ENCODE measurements around the gene SNRNP200. TPM values are rescaled to one million over a fixed set of nuclear protein-coding genes. Genes with fewer than 3 reads are reported as not detected.
"Not testable (repeated sequence)": the region's sequence is repeated elsewhere in the genome, so short reads cannot be mapped to it uniquely, and the experiment has no call there.

SNRNP200 gene
- polyA plus RNA-seq, 1 donor (not counting 4 experiments of a cell fraction or from before 2014, with no cell fraction given): 78.4 TPM

DNA sequence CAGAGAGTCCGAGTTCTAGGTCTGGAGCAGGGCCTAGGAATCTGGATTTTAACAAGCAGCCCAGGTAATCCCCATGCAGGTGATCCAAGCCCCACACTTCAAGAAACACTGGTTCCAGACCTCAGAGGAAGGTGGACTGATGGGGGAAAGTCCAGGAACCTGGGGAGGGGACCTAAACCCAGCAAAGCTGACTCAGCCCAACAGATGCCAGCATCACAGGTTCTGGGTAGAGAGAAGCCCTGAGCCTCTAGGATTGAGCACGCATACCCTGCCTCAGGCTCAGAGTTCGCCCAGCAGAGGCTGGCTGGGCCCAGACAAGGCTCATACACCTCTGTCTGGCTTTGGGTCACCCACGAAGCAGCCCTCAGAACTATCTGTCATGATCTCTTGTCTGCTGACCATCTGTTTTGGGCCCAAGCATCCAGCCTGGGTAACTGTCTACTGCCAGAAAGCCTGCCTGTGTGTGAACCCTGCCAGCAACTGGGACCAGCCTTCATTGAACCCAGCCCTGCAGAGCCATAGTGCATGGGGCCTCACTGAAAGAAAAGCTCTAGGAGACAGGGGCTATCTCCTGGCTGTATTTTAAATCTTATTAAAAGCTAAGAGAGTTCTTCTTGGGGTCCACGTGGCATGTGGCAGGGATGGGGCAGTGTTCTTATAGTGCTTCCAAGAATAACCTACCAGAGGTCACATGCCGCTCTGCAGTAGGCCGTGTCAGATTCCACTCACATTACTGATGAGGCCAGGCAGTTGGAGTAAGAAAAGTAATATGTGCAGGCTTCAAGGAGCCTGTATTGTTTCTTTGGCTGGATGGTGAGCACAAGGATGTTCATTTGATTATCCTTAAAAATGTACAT, 47.0 kb downstream of the SNRNP200 start:
- FAIRE-seq (no peak), DNase-seq (ENCODE audit: low read depth, low spot score) (no peak)
- H4K20me1 ChIP-seq (ENCODE audit: control insufficient read depth, extremely low read depth, insufficient read depth, low read length): peaks cover 8% of the 10 kb centered on the region
- peaks cover 45% of the 10 kb centered on the region for H3K79me2 ChIP-seq (ENCODE audit: control insufficient read depth, insufficient read depth, low read length)
- no peak overlapping the region for H3K4me3 ChIP-seq (ENCODE audit: control insufficient read depth in 2 of 3, extremely low read depth in 1 of 3, insufficient read depth in 2 of 3, low read depth in 1 of 3, low read length in 3 of 3)
- no peak overlapping the region for H3K27ac ChIP-seq (ENCODE audit: control insufficient read depth, insufficient read depth, low read length)
- peaks cover 22% of the 10 kb centered on the region for H3K4me1 ChIP-seq (ENCODE audit: control insufficient read depth, extremely low read depth, insufficient read depth, low read length)
- H3K27me3 ChIP-seq (ENCODE audit: control insufficient read depth, extremely low read depth, insufficient read depth, low read length): no peaks in the 10 kb centered on the region
- TF ChIP-seq, protein P1, sequence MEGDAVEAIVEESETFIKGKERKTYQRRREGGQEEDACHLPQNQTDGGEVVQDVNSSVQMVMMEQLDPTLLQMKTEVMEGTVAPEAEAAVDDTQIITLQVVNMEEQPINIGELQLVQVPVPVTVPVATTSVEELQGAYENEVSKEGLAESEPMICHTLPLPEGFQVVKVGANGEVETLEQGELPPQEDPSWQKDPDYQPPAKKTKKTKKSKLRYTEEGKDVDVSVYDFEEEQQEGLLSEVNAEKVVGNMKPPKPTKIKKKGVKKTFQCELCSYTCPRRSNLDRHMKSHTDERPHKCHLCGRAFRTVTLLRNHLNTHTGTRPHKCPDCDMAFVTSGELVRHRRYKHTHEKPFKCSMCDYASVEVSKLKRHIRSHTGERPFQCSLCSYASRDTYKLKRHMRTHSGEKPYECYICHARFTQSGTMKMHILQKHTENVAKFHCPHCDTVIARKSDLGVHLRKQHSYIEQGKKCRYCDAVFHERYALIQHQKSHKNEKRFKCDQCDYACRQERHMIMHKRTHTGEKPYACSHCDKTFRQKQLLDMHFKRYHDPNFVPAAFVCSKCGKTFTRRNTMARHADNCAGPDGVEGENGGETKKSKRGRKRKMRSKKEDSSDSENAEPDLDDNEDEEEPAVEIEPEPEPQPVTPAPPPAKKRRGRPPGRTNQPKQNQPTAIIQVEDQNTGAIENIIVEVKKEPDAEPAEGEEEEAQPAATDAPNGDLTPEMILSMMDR (optimal IDR thresholded peaks at IDR 0.05 in 1 of 3, IDR thresholded peaks at IDR 0.05 in 1 of 3, conservative IDR thresholded peaks at IDR 0.05 in 1 of 3; ENCODE audit: extremely low read depth in 1 of 3, insufficient read depth in 2 of 3, low read length in 3 of 3): no peak
- TF ChIP-seq EZH2 (IDR thresholded peaks at IDR 0.05; ENCODE audit: low read length): no peak
- H3K9ac ChIP-seq (ENCODE audit: control insufficient read depth, extremely low read depth, insufficient read depth, low read length): no peak overlapping the region
- no peak overlapping the region for H3K4me2 ChIP-seq (ENCODE audit: control insufficient read depth, extremely low read depth, insufficient read depth, low read depth, low read length)
- dilution Hi-C loops (cut with MboI; ENCODE audit: extremely low pct_ligation_motif_present, low sequenced_read_pairs): no loop called here
- no peaks in the 10 kb centered on the region for H3K9me3 ChIP-seq (ENCODE audit: control insufficient read depth, low read depth, low read length)
- peaks cover 27 to 30% of the 10 kb centered on the region in 2 experiments for H3K36me3 ChIP-seq (ENCODE audit: control insufficient read depth in 2 of 2, extremely low read depth in 1 of 2, insufficient read depth in 2 of 2, low read length in 2 of 2)
- no peak overlapping the region for H2AFZ ChIP-seq (ENCODE audit: control insufficient read depth, low read length)
- H3K9me1 ChIP-seq (ENCODE audit: control insufficient read depth, extremely low read depth, insufficient read depth, low read length): no peaks in the 10 kb centered on the region

DNA sequence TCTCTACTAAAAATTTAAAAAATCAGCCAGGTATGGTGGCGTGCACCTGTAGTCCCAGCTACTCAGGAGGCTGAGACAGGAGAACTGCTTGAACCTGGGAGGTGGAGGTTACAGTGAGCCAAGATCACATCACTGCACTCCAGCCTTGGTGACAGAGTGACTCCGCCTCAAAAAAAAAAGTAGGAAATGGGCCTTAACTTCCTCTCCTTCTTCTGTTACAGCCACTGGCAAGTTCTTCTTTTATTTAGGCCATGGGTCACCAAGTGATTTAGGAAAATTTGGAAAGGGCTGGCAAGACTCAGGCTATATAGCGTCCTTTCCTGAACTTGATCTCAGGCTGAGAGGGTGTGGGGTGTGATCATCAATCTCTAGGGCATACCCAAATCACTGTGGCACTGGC, 47.6 kb downstream of the SNRNP200 start:
- H3K27ac ChIP-seq (ENCODE audit: control insufficient read depth, insufficient read depth, low read length); dilution Hi-C loops (cut with MboI; ENCODE audit: extremely low pct_ligation_motif_present, low sequenced_read_pairs): not testable (repeated sequence)

More for the DNA sequence above, 47.6 kb downstream of the SNRNP200 start:
- FAIRE-seq; H4K20me1 ChIP-seq (ENCODE audit: control insufficient read depth, extremely low read depth, insufficient read depth, low read length); H3K9me3 ChIP-seq (ENCODE audit: control insufficient read depth, low read depth, low read length); H3K27me3 ChIP-seq (ENCODE audit: control insufficient read depth, extremely low read depth, insufficient read depth, low read length); H3K9me1 ChIP-seq (ENCODE audit: control insufficient read depth, extremely low read depth, insufficient read depth, low read length); H2AFZ ChIP-seq (ENCODE audit: control insufficient read depth, low read length); H3K4me3 ChIP-seq (ENCODE audit: control insufficient read depth in 2 of 3, extremely low read depth in 1 of 3, insufficient read depth in 2 of 3, low read depth in 1 of 3, low read length in 3 of 3); H3K4me2 ChIP-seq (ENCODE audit: control insufficient read depth, extremely low read depth, insufficient read depth, low read depth, low read length); DNase-seq (ENCODE audit: low read depth, low spot score); H3K9ac ChIP-seq (ENCODE audit: control insufficient read depth, extremely low read depth, insufficient read depth, low read length): not testable (repeated sequence)
- H3K36me3 ChIP-seq (ENCODE audit: control insufficient read depth in 2 of 2, extremely low read depth in 1 of 2, insufficient read depth in 2 of 2, low read length in 2 of 2): peaks cover 33 to 35% of the 10 kb centered on the region in 2 experiments
- peaks cover 22% of the 10 kb centered on the region for H3K4me1 ChIP-seq (ENCODE audit: control insufficient read depth, extremely low read depth, insufficient read depth, low read length)
- H3K79me2 ChIP-seq (ENCODE audit: control insufficient read depth, insufficient read depth, low read length): peaks cover 42% of the 10 kb centered on the region
